CD4-positive, alpha-beta T cell treated with Interleukin-4 for 4 hours (primary cell): ENCODE data around the gene TOB1.
"Not testable (repeated sequence)": the region's sequence is repeated elsewhere in the genome, so short reads cannot be mapped to it uniquely, and the experiment has no call there.

Source experiments
- DNase-seq: peaks from one replicate; pipeline ENCODE4 v3.0.0-alpha.2; 2020

Gene TOB1

DNA sequence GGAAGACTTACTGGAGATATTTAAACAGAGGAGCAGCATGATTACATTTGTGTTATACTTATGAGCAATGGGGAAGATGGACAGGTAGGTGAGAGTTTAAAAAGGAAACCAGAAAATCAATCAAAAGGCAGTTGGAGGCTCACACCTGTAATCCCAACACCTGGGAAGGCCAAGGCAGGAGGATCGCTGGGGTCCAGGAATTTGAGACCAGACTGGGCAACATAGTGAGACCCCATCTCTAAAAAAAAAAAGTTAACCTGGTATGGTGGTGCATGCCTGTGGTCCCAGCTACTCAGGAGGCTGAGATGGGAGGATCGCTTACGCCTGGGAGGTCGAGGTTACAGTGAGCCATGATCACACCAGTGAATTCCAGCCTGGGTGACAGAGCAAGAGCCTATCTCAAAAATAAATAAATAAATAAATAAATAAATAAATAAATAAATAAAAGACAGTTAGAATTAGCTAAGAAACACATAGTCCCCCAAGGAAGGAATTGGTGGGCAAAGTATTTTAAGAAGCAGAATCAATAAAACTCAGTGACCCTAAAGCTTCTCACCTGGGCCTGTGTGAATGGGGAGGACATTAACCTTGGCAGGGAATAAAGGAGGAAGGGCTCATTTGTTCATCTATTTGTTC lies 32.3 kb upstream of the TOB1 start:
- DNase-seq: no peak

DNA sequence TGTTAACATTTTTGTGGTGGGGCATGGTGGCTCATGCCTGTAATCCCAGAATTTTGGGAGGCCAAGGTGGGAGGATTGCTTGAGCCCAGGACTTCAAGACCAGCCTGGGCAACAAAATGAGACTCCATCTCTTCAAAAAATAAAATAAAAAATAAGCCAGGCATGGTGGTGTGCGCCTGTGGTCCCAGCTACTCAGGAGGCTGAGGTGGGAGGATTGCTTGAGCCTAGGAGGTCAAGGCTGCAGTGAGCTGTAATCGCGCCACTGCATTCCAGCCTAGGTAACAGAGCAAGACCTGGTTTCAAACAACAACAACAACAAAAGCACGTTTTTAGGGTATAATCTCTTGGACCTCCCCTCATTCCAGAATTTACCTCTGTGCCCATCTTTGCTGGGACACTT lies 28.4 kb upstream of the TOB1 start:
- DNase-seq: not testable (repeated sequence)

DNA sequence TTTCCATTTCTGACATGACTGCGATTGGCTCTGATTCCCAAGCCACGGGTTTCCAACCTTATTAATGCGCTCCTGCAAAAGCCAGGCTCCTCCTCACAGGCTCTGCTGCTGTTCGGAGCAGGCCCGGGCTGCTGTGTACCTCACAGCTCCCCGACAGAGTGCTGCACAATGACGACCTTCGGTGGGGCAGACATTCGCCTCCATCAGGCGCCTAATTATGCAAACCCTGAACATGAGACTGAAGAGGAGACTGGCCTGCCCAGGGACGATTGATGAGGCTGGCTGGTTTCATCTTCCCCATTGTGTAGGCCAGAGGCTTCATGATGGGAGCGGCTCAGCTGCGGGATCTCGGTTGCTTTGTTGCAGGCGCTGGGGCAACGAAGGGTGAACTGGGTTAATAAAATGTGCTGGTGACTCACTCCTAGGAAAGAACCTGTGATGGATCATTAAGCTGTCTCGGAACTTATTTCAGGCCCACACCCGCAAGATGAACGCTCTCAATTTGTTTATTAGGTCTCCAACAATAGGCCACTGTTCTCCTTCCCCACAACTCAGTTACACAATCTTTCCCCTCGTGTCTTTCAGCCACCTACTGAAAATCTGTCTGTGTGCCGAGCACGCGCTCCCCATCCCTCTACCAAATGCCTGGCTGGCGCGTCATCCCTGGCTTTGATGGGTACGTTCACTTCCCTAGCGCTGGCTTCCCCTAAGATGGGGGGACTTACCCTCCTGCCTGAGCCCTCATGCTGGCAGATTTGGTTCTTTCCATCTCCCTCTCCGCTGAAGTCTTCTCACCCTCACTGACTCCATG lies 27.2 kb upstream of the TOB1 start:
- no peak for DNase-seq

DNA sequence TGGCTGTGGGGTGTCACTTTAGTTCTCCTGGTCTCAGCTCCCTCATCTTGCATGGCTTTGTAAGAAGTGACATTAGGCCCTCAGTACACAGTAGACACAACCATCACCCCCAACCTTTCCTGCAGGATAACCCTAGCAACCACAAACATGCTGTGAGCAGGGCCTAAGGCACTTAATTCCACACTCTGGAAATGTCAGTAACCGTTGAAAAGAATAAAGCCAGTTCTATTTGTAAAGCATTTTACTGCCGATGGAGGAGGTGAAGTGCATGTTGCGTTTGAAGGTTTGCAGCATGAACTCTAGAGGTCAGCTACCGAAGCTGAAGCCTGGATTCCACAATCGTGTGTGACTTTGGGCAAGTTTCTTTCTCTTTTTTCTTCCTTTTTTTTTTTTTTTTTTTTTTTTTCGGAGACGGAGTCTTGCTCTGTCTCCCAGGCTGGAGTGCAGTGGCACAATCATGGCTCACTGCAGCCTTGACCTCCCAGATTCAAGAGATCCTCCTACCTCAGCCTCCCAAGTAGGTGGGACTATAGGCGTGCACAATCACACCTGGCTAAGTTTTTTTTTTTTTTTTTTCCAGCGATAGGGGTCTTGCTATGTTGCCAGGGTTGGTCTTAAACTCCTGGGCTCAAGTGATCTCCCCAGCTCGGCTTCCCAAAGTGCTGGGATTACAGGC lies 26.1 kb upstream of the TOB1 start:
- DNase-seq: no peak

GRCh38 chr17:50891577-50891989 lies 25.4 kb upstream of the TOB1 start:
- no peak for DNase-seq

DNA sequence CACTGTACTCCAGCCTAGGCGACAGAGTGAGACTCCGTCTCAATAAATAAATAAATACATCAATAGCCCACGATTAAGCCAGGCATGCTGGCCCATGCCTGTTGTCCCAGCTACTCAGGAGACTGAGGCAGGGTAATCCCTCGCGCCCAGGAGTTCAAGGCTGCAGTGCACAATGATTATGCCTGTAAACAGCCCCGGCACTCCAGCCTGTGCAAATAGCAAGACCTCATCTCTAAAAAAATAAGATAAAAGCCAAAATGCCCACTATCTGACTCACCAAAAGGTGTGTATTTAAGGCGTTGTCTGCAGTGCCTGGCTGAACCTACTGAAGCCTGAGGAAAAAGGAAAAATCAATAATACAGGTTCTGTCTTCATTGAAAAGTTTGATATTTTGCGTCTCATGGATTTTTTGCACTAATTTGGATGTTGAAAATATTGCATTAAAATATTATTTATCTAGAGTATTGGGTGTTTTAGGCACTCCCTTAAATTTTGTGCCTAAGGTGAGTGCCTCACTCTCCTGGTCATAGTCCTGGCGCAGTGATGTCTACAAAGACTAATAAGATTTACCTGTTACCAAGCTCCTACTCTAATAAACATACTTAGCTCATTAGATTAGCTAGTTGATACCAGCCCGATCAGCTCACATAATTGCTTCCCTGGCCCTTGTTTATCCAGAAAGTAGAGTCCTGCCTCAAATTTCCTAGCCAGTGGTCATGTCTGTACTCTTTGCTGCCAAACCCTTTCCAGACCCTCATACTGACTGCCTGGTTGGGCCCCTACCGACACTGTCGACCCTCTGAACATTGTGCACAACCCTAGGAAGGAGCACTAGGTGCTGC lies 24.7 kb upstream of the TOB1 start:
- no peak for DNase-seq

- no peak for DNase-seq
These were observed 23.5 kb upstream of the TOB1 start for GRCh38 chr17:50889528-50890118.

DNA sequence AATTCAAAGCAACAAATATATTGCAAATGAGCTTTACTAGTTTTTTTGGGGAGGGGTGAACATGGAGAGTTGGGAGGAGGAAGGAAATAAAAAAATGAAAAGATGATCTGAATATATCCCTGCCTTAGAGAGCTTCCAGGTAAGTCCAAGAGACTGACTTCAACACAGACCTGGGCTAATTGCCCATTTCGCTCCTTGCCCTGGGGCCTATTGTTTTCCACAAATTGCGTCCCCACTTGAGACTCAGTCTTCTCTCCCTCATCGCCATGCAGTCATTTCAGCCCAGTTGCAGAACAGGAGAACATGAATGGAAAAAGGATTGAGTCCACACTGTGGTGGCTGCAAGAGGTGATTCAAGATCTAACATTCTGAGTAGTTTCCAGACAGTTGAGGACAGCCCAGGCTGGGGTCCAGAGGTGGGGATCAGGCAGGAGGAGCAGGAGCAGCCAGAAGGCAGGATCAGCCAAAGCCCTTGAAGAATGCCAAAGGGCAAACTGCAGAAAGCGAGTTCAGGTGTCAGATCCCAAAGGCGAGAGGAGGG lies 21.6 kb upstream of the TOB1 start:
- no peak for DNase-seq

- DNase-seq: no peak
These were observed 18.5 kb upstream of the TOB1 start for GRCh38 chr17:50884439-50885311.

- DNase-seq: no peak
These were observed 17.8 kb upstream of the TOB1 start for GRCh38 chr17:50883850-50884438.

DNA sequence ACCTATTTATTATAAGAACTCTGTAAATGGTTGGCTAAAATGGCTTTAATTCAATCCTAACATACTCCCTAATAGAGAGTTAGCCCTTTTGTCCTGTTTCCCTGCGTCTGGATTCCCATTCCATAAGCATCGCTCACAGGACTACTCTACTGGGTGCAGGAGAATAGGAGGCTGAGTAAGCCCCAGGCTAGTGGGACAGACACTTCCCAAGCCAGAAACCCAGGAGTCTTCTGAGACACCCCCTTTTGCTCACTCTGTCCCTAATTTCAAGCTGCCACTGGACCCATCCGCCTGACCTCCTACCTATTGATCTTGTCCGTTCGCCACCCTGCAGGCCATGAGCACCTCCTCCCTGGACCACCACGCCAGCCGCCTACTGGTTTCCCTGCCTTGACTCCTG lies 16.7 kb upstream of the TOB1 start:
- no peak for DNase-seq

- no peak for DNase-seq
These were observed 15.0 kb upstream of the TOB1 start for GRCh38 chr17:50881182-50881581.

GRCh38 chr17:50879086-50879485 lies 12.9 kb upstream of the TOB1 start:
- no peak for DNase-seq

- no peak for DNase-seq
These were observed 11.7 kb upstream of the TOB1 start for GRCh38 chr17:50877838-50878237.

- DNase-seq: not testable (repeated sequence)
These were observed 10.9 kb upstream of the TOB1 start for GRCh38 chr17:50877042-50877441.

GRCh38 chr17:50875074-50875473 lies 8.9 kb upstream of the TOB1 start:
- no peak for DNase-seq

DNA sequence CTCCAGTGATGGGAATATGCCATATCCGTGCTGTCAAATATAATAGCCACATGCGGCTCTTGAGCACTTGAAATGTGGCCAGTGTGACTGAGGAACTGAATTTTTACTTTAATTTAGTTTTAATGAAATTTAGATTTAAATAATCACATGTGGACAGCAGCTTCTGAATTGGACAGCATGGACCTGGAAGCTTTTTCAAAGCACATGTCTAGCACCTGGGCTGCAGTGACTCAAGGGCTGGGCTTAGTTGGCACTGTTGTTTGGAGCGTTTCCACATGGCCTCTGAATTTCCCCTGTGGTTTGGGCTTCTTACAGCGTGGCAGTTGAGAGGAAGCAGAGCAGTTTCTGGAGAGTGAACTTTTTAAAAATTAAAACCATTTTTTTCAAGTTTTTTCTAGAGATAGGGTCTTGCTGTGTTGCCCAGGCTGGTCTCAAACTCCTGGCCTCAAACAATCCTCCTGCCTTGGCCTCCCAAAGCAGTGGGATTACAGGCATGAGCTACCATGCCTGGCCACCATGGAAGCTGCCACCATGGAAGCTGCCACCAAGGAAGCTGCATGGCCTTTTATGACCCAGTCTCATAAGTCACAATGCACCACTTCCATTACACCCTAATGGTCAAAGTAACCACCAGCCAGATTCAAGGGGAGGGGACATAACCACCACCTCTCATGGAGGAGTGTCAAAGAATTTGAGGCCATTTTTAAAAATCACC lies 6.7 kb upstream of the TOB1 start:
- peak; percentile 78 for DNase-seq

- DNase-seq: no peak
These were observed 5.7 kb upstream of the TOB1 start for GRCh38 chr17:50871898-50872297.

DNA sequence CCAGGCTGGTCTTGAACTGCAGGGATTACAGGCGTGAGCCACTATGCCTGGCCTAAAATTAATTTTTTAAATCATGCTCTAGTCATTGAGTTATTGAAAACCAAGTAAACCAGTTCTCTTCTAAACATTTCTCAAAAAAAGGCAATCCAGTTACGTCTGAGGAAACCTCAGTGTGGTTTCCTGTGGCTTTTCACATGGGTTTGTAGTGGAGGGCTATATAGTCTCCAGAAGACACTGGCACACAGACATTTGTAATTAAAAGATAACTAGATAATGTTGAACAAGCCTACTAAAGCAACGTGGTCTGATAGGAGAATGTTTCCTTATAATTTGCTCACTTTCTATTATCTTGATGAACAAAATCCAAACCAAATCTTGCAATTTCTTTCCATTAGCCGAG lies 5.2 kb upstream of the TOB1 start:
- peak; percentile 81 for DNase-seq

- no peak for DNase-seq
These were observed 2.4 kb upstream of the TOB1 start for GRCh38 chr17:50868602-50869001.

- no peak for DNase-seq
These were observed 1.9 kb upstream of the TOB1 start for GRCh38 chr17:50868140-50868438.
